Breast epithelium (tissue), 3 donors: ENCODE data around the gene PPP2R2D.

Experiments used
- POLR2AphosphoS5 ChIP-seq, 3 donors: sonication (generic); formaldehyde crosslinking; IDR thresholded peaks; one replicate each; pipeline ENCODE4 v1.6.1; 2017; ENCODE audit warnings: antibody characterized with exemption in 3 of 3
- TF ChIP-seq, protein P1 (sequence below), 3 donors: fragments of 450-650 bp; IDR thresholded peaks; one replicate each; pipeline ENCODE4 v1.5.1; 2016 to 2017; ENCODE audit warnings: antibody characterized with exemption in 3 of 3, mild to moderate bottlenecking in 3 of 3, moderate library complexity in 3 of 3

DNA sequence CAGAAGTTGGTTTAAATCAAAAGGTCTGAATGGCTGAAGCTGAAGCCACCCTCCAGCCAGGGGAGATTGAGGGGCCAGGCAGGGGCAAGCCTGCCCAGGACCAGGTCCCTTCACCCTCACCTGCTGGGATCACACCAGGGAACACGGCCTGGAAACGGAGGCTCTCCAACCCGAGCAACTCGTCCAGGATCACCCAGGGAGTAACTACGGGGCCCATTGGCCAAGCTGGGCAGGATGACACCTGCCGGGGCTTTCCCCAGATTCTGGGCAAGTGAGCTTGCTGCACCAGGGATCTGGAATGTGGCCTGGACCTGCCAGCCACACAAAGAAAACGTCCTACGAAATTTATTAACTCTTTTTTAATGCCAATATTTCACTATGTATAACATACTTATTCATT is 30.4 kb upstream of the PPP2R2D start:
- TF ChIP-seq POLR2AphosphoS5 (IDR thresholded peaks at IDR 0.05), result no peak
- TF ChIP-seq, protein P1, sequence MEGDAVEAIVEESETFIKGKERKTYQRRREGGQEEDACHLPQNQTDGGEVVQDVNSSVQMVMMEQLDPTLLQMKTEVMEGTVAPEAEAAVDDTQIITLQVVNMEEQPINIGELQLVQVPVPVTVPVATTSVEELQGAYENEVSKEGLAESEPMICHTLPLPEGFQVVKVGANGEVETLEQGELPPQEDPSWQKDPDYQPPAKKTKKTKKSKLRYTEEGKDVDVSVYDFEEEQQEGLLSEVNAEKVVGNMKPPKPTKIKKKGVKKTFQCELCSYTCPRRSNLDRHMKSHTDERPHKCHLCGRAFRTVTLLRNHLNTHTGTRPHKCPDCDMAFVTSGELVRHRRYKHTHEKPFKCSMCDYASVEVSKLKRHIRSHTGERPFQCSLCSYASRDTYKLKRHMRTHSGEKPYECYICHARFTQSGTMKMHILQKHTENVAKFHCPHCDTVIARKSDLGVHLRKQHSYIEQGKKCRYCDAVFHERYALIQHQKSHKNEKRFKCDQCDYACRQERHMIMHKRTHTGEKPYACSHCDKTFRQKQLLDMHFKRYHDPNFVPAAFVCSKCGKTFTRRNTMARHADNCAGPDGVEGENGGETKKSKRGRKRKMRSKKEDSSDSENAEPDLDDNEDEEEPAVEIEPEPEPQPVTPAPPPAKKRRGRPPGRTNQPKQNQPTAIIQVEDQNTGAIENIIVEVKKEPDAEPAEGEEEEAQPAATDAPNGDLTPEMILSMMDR (IDR thresholded peaks at IDR 0.05), result no peak
